Activated T-helper 1 cell treated with Interleukin-2 at 50 U/mL for 16 hours (primary cell): ENCODE results near the gene PCDHB11.
"Not testable (repeated sequence)": the region's sequence is repeated elsewhere in the genome, so short reads cannot be mapped to it uniquely, and the experiment has no call there.

Experiments
- DNase-seq: peaks from one replicate; pipeline ENCODE4 v3.0.0-alpha.2; 2020; ENCODE audit warnings: low read depth

PCDHB11 gene

GRCh38 chr5:141199359-141200235, at the start of gene PCDHB11:
TSS of gene PCDHB11 (plus strand) at chr5:141199627. CDS start at chr5:141199775, 148 bp downstream.
- DNase-seq: no peak

GRCh38 chr5:141149812-141150211, 49.6 kb upstream of the PCDHB11 start, which contains the start of gene PCDHB6:
TSS of gene PCDHB6 (plus strand) at chr5:141150057. CDS start at chr5:141150258, 201 bp downstream.
- DNase-seq: no peak

GRCh38 chr5:141150224-141150992, 49.0 kb upstream of the PCDHB11 start:
- no peak for DNase-seq

GRCh38 chr5:141150993-141151325, 48.5 kb upstream of the PCDHB11 start:
- no peak for DNase-seq

- not testable (repeated sequence) for DNase-seq
Observed at GRCh38 chr5:141151632-141152031, 47.8 kb upstream of the PCDHB11 start.

- DNase-seq: not testable (repeated sequence)
Observed at GRCh38 chr5:141152096-141152495, 47.3 kb upstream of the PCDHB11 start.

- DNase-seq: no peak
Observed at GRCh38 chr5:141155540-141156374, 43.7 kb upstream of the PCDHB11 start.

GRCh38 chr5:141157356-141157755, 42.1 kb upstream of the PCDHB11 start:
- DNase-seq: not testable (repeated sequence)

GRCh38 chr5:141157901-141158300, 41.5 kb upstream of the PCDHB11 start:
- not testable (repeated sequence) for DNase-seq

GRCh38 chr5:141172381-141173204, 26.8 kb upstream of the PCDHB11 start, which contains the start of gene PCDHB7:
TSS of gene PCDHB7 (plus strand) at chr5:141172644. CDS start at chr5:141172836, 192 bp downstream.
- DNase-seq: no peak

- not testable (repeated sequence) for DNase-seq
Observed at GRCh38 chr5:141174291-141175104, 24.9 kb upstream of the PCDHB11 start.

- no peak for DNase-seq
Observed at GRCh38 chr5:141175933-141176332, 23.5 kb upstream of the PCDHB11 start.

GRCh38 chr5:141177577-141178191, 21.7 kb upstream of the PCDHB11 start, which contains the start of gene PCDHB8:
TSS of gene PCDHB8 (plus strand) at chr5:141177790. CDS start at chr5:141178035, 245 bp downstream.
- DNase-seq: not testable (repeated sequence)

GRCh38 chr5:141179371-141179770, 20.1 kb upstream of the PCDHB11 start:
- DNase-seq: not testable (repeated sequence)

- not testable (repeated sequence) for DNase-seq
Observed at GRCh38 chr5:141179876-141180275, 19.6 kb upstream of the PCDHB11 start.

- no peak for DNase-seq
Observed at GRCh38 chr5:141180313-141180712, 19.1 kb upstream of the PCDHB11 start.

- no peak for DNase-seq
Observed at GRCh38 chr5:141182248-141182647, 17.2 kb upstream of the PCDHB11 start, which contains the start of gene PCDHB16. TSS of gene PCDHB16 (plus strand) at chr5:141182387. CDS start at chr5:141182560, 173 bp downstream.

GRCh38 chr5:141184117-141184855, 15.1 kb upstream of the PCDHB11 start:
- DNase-seq: not testable (repeated sequence)
